Breast epithelium (tissue), 3 donors: Measurements from ENCODE around the gene CLUH.

ENCODE experiments used
- CTCF ChIP-seq, 3 donors: fragments of 450-650 bp; IDR thresholded peaks; one replicate each; pipeline ENCODE4 v1.5.1; 2016 to 2017; ENCODE audit warnings: antibody characterized with exemption in 3 of 3, mild to moderate bottlenecking in 3 of 3, moderate library complexity in 3 of 3
- POLR2A ChIP-seq: fragments of 450-650 bp; IDR thresholded peaks from one replicate; pipeline ENCODE4 v1.6.1; 2016; ENCODE audit warnings: antibody characterized with exemption, mild to moderate bottlenecking, moderate library complexity
- POLR2AphosphoS5 ChIP-seq, 3 donors: sonication (generic); formaldehyde crosslinking; IDR thresholded peaks; one replicate each; pipeline ENCODE4 v1.6.1; 2017; ENCODE audit warnings: antibody characterized with exemption in 3 of 3

- no peak for TF ChIP-seq CTCF (IDR thresholded peaks at IDR 0.05)
- no peak for TF ChIP-seq POLR2A
- TF ChIP-seq POLR2AphosphoS5 (IDR thresholded peaks at IDR 0.05) = no peak
Observed at GRCh38 chr17:2672026-2672425, 39.5 kb downstream of the CLUH start.
